HL-60 (cell line): ENCODE results near the gene MTLN.
"Not testable (repeated sequence)": the region's sequence is repeated elsewhere in the genome, so short reads cannot be mapped to it uniquely, and the experiment has no call there.

Source experiments
- DNase-seq, 2 experiments: peaks; one replicate each; pipeline ENCODE4 v3.0.0-alpha.2; 2010 to 2020; ENCODE audit warnings: low read depth in 1 of 2, low spot score in 1 of 2
- H3K27ac ChIP-seq: fragments of 250-450 bp; sonication (Bioruptor Pico); replicated peaks from 2 replicates; pipeline ENCODE4 v1.5.1; 2020; ENCODE audit warnings: mild to moderate bottlenecking, moderate library complexity
- H3K27me3 ChIP-seq: fragments of 250-450 bp; sonication (Bioruptor Pico); 2 replicates; pipeline ENCODE4 v1.5.1; 2021; ENCODE audit warnings: mild to moderate bottlenecking, moderate library complexity; ENCODE audit not compliant: insufficient read depth, poor library complexity, severe bottlenecking
- H3K4me3 ChIP-seq: replicated peaks from 2 replicates; pipeline ENCODE4 v1.5.1; 2011; ENCODE audit warnings: mild to moderate bottlenecking, control low read depth, low read length; ENCODE audit not compliant: insufficient read depth
- CTCF ChIP-seq: IDR thresholded peaks from one replicate; pipeline ENCODE4 v1.5.1; 2011; ENCODE audit warnings: low read length, control low read depth, inconsistent platforms; ENCODE audit not compliant: insufficient read depth
- GABPA ChIP-seq: IDR thresholded peaks from 2 replicates; pipeline ENCODE4 v1.6.1; 2012; ENCODE audit warnings: low read depth
- POLR2AphosphoS5 ChIP-seq: IDR thresholded peaks from 2 replicates; pipeline ENCODE4 v1.6.1; 2012; ENCODE audit warnings: low read depth
- REST ChIP-seq: IDR thresholded peaks from 2 replicates; pipeline ENCODE4 v1.6.1; 2012; ENCODE audit warnings: low read depth; ENCODE audit not compliant: insufficient replicate concordance
- SPI1 ChIP-seq: IDR thresholded peaks from 2 replicates; pipeline ENCODE4 v1.6.1; 2012; ENCODE audit warnings: low read depth, mild to moderate bottlenecking, borderline replicate concordance
- long read RNA-seq: library from polyadenylated mRNA; unstranded; transcript quantifications from one replicate; pipeline ENCODE4 v2.0.0, GENCODE V29; 2020

The MTLN gene
- long read RNA-seq, transcript MTLN-203 (2 exons, 441 nt): major isoform, 13 of 13 reads
- long read RNA-seq, partial matches to known transcripts: 0 of 13 reads
- long read RNA-seq, other reads (novel, unspliced or antisense): 0 of 13 reads

- TF ChIP-seq REST (peak; percentile 45), POLR2AphosphoS5 (peak; percentile 92), SPI1 (no peak), GABPA (no peak), CTCF (no peak)
- H3K4me3 ChIP-seq: peak within 1 kb of the TSS; percentile 79
- DNase-seq: peak; percentile 59 to 70
- H3K27ac ChIP-seq: peak within 1 kb of the TSS; percentile 79
- peaks cover 2% of the 10 kb centered on the region for H3K27me3 ChIP-seq
Observed at GRCh38 chr2:110211938-110212858, at the start of gene MTLN. Gene MTLN, minus strand, starts transcription at chr2:110212547. Its CDS starts 22 bp downstream, at chr2:110212525.

- not testable (repeated sequence) for H3K27ac ChIP-seq, H3K27me3 ChIP-seq, H3K4me3 ChIP-seq, DNase-seq
Observed at GRCh38 chr2:110261910-110262309, 49.6 kb upstream of the MTLN start.

GRCh38 chr2:110248081-110248795 is 35.9 kb upstream of the MTLN start:
- not testable (repeated sequence) for H3K27me3 ChIP-seq, H3K4me3 ChIP-seq, H3K27ac ChIP-seq, DNase-seq

- H3K27me3 ChIP-seq, DNase-seq, H3K4me3 ChIP-seq, H3K27ac ChIP-seq: not testable (repeated sequence)
Observed at GRCh38 chr2:110245488-110246435, 33.4 kb upstream of the MTLN start.

- not testable (repeated sequence) for DNase-seq, H3K4me3 ChIP-seq, H3K27me3 ChIP-seq, H3K27ac ChIP-seq
Observed at GRCh38 chr2:110243283-110243682, 30.9 kb upstream of the MTLN start.

- not testable (repeated sequence) for H3K4me3 ChIP-seq
Observed at GRCh38 chr2:110234514-110234913, 22.2 kb upstream of the MTLN start.

GRCh38 chr2:110229886-110230285 is 17.5 kb upstream of the MTLN start:
- not testable (repeated sequence) for H3K4me3 ChIP-seq, H3K27ac ChIP-seq, H3K27me3 ChIP-seq, DNase-seq

More at GRCh38 chr2:110234514-110234913, 22.2 kb upstream of the MTLN start:
- not testable (repeated sequence) for H3K27ac ChIP-seq, DNase-seq, H3K27me3 ChIP-seq

GRCh38 chr2:110222626-110223025 is 10.3 kb upstream of the MTLN start:
- peaks cover 17% of the 10 kb centered on the region for H3K27me3 ChIP-seq
- DNase-seq, H3K27ac ChIP-seq, H3K4me3 ChIP-seq: not testable (repeated sequence)
